Measurements from ENCODE around the gene RAB7B. TPM values are rescaled to one million over a fixed set of nuclear protein-coding genes. Genes with fewer than 3 reads are reported as not detected.

The RAB7B gene
- total and polyA plus RNA-seq, 9 of the 15 experiments (the other 6 are each of a cell fraction or from before 2014, with no cell fraction given), result 0.03 to 0.29 (median 0.07) TPM; not detected in 4

DNA sequence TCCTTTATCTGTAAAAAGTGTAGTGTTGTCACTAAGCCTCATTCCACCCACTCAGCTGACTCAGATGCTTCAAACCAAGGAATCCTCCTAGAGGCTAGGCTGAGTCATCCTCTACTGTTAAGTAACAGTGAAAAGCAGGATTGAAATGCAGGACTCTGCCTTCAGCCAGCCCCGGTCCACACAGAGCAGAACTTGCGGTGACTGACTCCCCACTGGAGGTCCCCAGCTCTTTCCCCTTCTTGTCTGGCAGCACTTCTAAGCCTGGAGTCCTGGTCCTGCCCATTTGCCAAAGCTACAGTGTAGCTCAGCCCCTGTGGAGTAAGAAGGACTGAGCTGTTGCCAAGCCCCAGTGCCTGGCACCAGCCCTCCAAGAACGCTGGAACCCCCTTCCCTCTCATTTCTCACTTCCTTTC, 1.7 kb downstream of the RAB7B start (continued):
- TF ChIP-seq MTA1 (IDR thresholded peaks at IDR 0.05; ENCODE audit: borderline replicate concordance) (no peak), POLR3A (IDR thresholded peaks at IDR 0.05; ENCODE audit: borderline replicate concordance, extremely low read depth, insufficient read depth, insufficient read length) (no peak), BMI1 (IDR thresholded peaks at IDR 0.05; ENCODE audit: low read length) (no peak), ILF3 (IDR thresholded peaks at IDR 0.05; ENCODE audit: borderline replicate concordance) (no peak), KLF16 (IDR thresholded peaks at IDR 0.05) (no peak), ZBTB17 (CRISPR knock-in tag; IDR thresholded peaks at IDR 0.05) (no peak), CREBBP (IDR thresholded peaks at IDR 0.05; ENCODE audit: low read depth, low read length) (no peak), EP400 (IDR thresholded peaks at IDR 0.05) (no peak), CBFA2T2 (conservative IDR thresholded peaks at IDR 0.05) (no peak), EHMT2 (IDR thresholded peaks at IDR 0.05) (peak; percentile 68; the same call in 1 of the 2 replicates), SMARCC2 (IDR thresholded peaks at IDR 0.05; ENCODE audit: low read depth) (peak; percentile 86), MAFG (tag; conservative IDR thresholded peaks at IDR 0.05) (peak; percentile 70), FOXJ2 (tag; IDR thresholded peaks at IDR 0.05) (0 out of 2 replicates have a peak, but pooled peaks have one; percentile 21), PML (IDR thresholded peaks at IDR 0.05; ENCODE audit: low read length) (no peak), NR2C1 (IDR thresholded peaks at IDR 0.05) (no peak), NR2C1 (tag; IDR thresholded peaks at IDR 0.05) (no peak), KLF1 (tag; IDR thresholded peaks at IDR 0.05) (no peak), SMAD3 (CRISPR knock-in tag; conservative IDR thresholded peaks at IDR 0.05) (no peak), ETV5 (CRISPR knock-in tag; IDR thresholded peaks at IDR 0.05; ENCODE audit: low read depth) (no peak), SMAD2 (IDR thresholded peaks at IDR 0.05; ENCODE audit: low read depth, low read length) (no peak), KHSRP (IDR thresholded peaks at IDR 0.05) (no peak), HMG20A (CRISPR knock-in tag; conservative IDR thresholded peaks at IDR 0.05) (no peak), TEAD1 (CRISPR knock-in tag; IDR thresholded peaks at IDR 0.05) (0 out of 4 replicates have a peak, but pooled peaks of 1 of the 2 experiments have one; percentile 23), SRF (CRISPR knock-in tag; IDR thresholded peaks at IDR 0.05) (no peak)
- TF ChIP-seq, protein P1, sequence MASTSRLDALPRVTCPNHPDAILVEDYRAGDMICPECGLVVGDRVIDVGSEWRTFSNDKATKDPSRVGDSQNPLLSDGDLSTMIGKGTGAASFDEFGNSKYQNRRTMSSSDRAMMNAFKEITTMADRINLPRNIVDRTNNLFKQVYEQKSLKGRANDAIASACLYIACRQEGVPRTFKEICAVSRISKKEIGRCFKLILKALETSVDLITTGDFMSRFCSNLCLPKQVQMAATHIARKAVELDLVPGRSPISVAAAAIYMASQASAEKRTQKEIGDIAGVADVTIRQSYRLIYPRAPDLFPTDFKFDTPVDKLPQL (IDR thresholded peaks at IDR 0.05; ENCODE audit: extremely low read depth, insufficient read length), result no peak
- TF ChIP-seq, protein P2, sequence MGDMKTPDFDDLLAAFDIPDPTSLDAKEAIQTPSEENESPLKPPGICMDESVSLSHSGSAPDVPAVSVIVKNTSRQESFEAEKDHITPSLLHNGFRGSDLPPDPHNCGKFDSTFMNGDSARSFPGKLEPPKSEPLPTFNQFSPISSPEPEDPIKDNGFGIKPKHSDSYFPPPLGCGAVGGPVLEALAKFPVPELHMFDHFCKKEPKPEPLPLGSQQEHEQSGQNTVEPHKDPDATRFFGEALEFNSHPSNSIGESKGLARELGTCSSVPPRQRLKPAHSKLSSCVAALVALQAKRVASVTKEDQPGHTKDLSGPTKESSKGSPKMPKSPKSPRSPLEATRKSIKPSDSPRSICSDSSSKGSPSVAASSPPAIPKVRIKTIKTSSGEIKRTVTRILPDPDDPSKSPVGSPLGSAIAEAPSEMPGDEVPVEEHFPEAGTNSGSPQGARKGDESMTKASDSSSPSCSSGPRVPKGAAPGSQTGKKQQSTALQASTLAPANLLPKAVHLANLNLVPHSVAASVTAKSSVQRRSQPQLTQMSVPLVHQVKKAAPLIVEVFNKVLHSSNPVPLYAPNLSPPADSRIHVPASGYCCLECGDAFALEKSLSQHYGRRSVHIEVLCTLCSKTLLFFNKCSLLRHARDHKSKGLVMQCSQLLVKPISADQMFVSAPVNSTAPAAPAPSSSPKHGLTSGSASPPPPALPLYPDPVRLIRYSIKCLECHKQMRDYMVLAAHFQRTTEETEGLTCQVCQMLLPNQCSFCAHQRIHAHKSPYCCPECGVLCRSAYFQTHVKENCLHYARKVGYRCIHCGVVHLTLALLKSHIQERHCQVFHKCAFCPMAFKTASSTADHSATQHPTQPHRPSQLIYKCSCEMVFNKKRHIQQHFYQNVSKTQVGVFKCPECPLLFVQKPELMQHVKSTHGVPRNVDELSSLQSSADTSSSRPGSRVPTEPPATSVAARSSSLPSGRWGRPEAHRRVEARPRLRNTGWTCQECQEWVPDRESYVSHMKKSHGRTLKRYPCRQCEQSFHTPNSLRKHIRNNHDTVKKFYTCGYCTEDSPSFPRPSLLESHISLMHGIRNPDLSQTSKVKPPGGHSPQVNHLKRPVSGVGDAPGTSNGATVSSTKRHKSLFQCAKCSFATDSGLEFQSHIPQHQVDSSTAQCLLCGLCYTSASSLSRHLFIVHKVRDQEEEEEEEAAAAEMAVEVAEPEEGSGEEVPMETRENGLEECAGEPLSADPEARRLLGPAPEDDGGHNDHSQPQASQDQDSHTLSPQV (IDR thresholded peaks at IDR 0.05), result no peak
- TF ChIP-seq, protein P3, sequence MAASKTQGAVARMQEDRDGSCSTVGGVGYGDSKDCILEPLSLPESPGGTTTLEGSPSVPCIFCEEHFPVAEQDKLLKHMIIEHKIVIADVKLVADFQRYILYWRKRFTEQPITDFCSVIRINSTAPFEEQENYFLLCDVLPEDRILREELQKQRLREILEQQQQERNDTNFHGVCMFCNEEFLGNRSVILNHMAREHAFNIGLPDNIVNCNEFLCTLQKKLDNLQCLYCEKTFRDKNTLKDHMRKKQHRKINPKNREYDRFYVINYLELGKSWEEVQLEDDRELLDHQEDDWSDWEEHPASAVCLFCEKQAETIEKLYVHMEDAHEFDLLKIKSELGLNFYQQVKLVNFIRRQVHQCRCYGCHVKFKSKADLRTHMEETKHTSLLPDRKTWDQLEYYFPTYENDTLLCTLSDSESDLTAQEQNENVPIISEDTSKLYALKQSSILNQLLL (CRISPR knock-in tag; IDR thresholded peaks at IDR 0.05; ENCODE audit: borderline replicate concordance), result no peak
